H1 (cell line): Measurements from ENCODE around the gene DDX59. TPM values are rescaled to one million over a fixed set of nuclear protein-coding genes. Genes with fewer than 3 reads are reported as not detected.

Experiments used
- CTCF ChIA-PET: fragments of 300-600 bp; sonication (Branson Sonifier 250); formaldehyde crosslinking; loops from one replicate; lab custom pipeline; 2021; ENCODE audit not compliant: partially characterized antibody; lab: Charles Lee
- POLR2A ChIA-PET: fragments of 300-600 bp; sonication (Branson Sonifier 250); formaldehyde crosslinking; loops from one replicate; lab custom pipeline; 2021; ENCODE audit warnings: inconsistent platforms; ENCODE audit not compliant: partially characterized antibody; lab: Charles Lee
- DNase-seq, 2 experiments: peaks; one replicate each; pipeline versions ENCODE4 v3.0.0 to v3.0.0-alpha.2; 2010 to 2022; ENCODE audit warnings: low spot score in 2 of 2, low read depth in 1 of 2, mixed read lengths in 1 of 2
- FAIRE-seq: peaks from 2 replicates; lab custom pipeline; 2011; peaks lifted over from hg19 to GRCh38; lab: Jason Lieb, UNC
- H2AFZ ChIP-seq: 2 replicates; pipeline ENCODE4 v1.8.1; 2012; ENCODE audit warnings: low read length, inconsistent platforms
- H2AK5ac ChIP-seq: 2 replicates; pipeline ENCODE4 v1.6.1; 2013; ENCODE audit warnings: low read depth, low read length
- H2BK120ac ChIP-seq: replicated peaks from 2 replicates; pipeline ENCODE3; 2013; ENCODE audit warnings: low read depth, low read length, inconsistent platforms
- H2BK12ac ChIP-seq: 2 replicates; pipeline ENCODE4 v1.6.1; 2013; ENCODE audit warnings: low read depth, low read length
- H2BK15ac ChIP-seq: 2 replicates; pipeline ENCODE4 v1.6.1; 2013; ENCODE audit warnings: low read length
- H2BK20ac ChIP-seq: 2 replicates; pipeline ENCODE4 v1.6.1; 2013; ENCODE audit warnings: low read length
- H2BK5ac ChIP-seq: 2 replicates; pipeline ENCODE4 v1.6.1; 2013; ENCODE audit warnings: low read depth, low read length
- H3K14ac ChIP-seq: 2 replicates; pipeline ENCODE4 v1.6.1; 2013; ENCODE audit warnings: inconsistent platforms; ENCODE audit not compliant: insufficient read length
- H3K18ac ChIP-seq: 2 replicates; pipeline ENCODE4 v1.6.1; 2013; ENCODE audit warnings: low read length; ENCODE audit errors: extremely low read depth
- H3K23ac ChIP-seq: 2 replicates; pipeline ENCODE4 v1.6.1; 2013; ENCODE audit warnings: inconsistent platforms; ENCODE audit not compliant: insufficient read length
- H3K23me2 ChIP-seq: 2 replicates; pipeline ENCODE4 v1.6.1; 2013; ENCODE audit warnings: low read depth, low read length
- H3K27ac ChIP-seq: 2 replicates; pipeline ENCODE4 v1.6.1; 2011; ENCODE audit warnings: low read depth, low read length, inconsistent platforms
- H3K27me3 ChIP-seq, 4 experiments: replicated peaks in 1 of 4; 1 replicate in 1 of 4; 2 replicates in 3 of 4; pipeline versions ENCODE4 v1.6.1 to v1.8.1; 2011 to 2013; ENCODE audit warnings: low read length in 3 of 4, mild to moderate bottlenecking in 3 of 4, inconsistent platforms in 2 of 4, mixed read lengths in 2 of 4, moderate library complexity in 1 of 4; ENCODE audit not compliant: control insufficient read depth in 3 of 4, insufficient read depth in 3 of 4; ENCODE audit errors: extremely low read depth in 1 of 4
- H3K36me3 ChIP-seq, 4 experiments: 2 replicates each; pipeline versions ENCODE4 v1.6.1 to v1.8.1; 2011 to 2013; ENCODE audit warnings: mild to moderate bottlenecking in 4 of 4, low read length in 3 of 4, moderate library complexity in 2 of 4, control low read depth in 1 of 4, inconsistent platforms in 1 of 4; ENCODE audit not compliant: insufficient read depth in 4 of 4, control insufficient read depth in 2 of 4
- H3K4ac ChIP-seq: replicated peaks from 2 replicates; pipeline ENCODE3; 2013; ENCODE audit warnings: low read length, low read depth, mixed read lengths, inconsistent platforms; ENCODE audit not compliant: insufficient read length
- H3K4me1 ChIP-seq, 4 experiments: replicated peaks in 1 of 4; 1 replicate in 1 of 4; 2 replicates in 3 of 4; pipeline versions ENCODE4 v1.6.1 to v1.8.1; 2011 to 2013; ENCODE audit warnings: low read length in 3 of 4, inconsistent platforms in 2 of 4, mixed read lengths in 1 of 4; ENCODE audit not compliant: insufficient read depth in 4 of 4, control insufficient read depth in 3 of 4
- H3K4me2 ChIP-seq, 2 experiments: 2 replicates each; pipeline versions ENCODE4 v1.6.1 to v1.8.1; 2011 to 2013; ENCODE audit warnings: low read depth in 2 of 2, low read length in 2 of 2, control low read depth in 1 of 2, inconsistent platforms in 1 of 2, mild to moderate bottlenecking in 1 of 2; ENCODE audit not compliant: insufficient read depth in 1 of 2
- H3K4me3 ChIP-seq, 4 experiments: fragments of 200-600, 300-600 bp in 1 of 4; sonication (generic), shearing (Covaris generic), sonication (Bioruptor Twin) in 1 of 4; 2 replicates each; pipeline versions ENCODE4 v1.5.1 to v1.8.1; 2011 to 2016; ENCODE audit warnings: low read length in 4 of 4, low read depth in 3 of 4, control low read depth in 2 of 4, inconsistent platforms in 2 of 4, mild to moderate bottlenecking in 2 of 4, mixed read lengths in 1 of 4, moderate library complexity in 1 of 4; ENCODE audit not compliant: insufficient read depth in 2 of 4; ENCODE audit errors: extremely low read depth in 1 of 4
- H3K56ac ChIP-seq: replicated peaks from 2 replicates; pipeline ENCODE3; 2013; ENCODE audit warnings: low read depth, mild to moderate bottlenecking, mixed read lengths, low read length, inconsistent platforms; ENCODE audit not compliant: insufficient read length
- H3K79me1 ChIP-seq: 2 replicates; pipeline ENCODE4 v1.6.1; 2013; ENCODE audit warnings: low read depth, low read length, control low read depth
- H3K79me2 ChIP-seq, 2 experiments: 2 replicates each; pipeline versions ENCODE4 v1.6.1 to v1.8.1; 2012 to 2013; ENCODE audit warnings: low read length in 2 of 2, mild to moderate bottlenecking in 2 of 2, inconsistent platforms in 1 of 2; ENCODE audit not compliant: insufficient read depth in 2 of 2, control insufficient read depth in 1 of 2
- H3K9ac ChIP-seq, 4 experiments: replicated peaks in 1 of 4; 1 replicate in 1 of 4; 2 replicates in 3 of 4; pipeline versions ENCODE4 v1.6.1 to v1.8.1; 2011 to 2013; ENCODE audit warnings: low read depth in 3 of 4, low read length in 3 of 4, control low read depth in 2 of 4, mild to moderate bottlenecking in 2 of 4, moderate library complexity in 2 of 4, inconsistent platforms in 1 of 4; ENCODE audit errors: extremely low read depth in 1 of 4
- H3K9me3 ChIP-seq, 2 experiments: 2 replicates each; pipeline versions ENCODE4 v1.6.1 to v1.8.1; 2012 to 2013; ENCODE audit warnings: mild to moderate bottlenecking in 2 of 2, moderate library complexity in 2 of 2, control low read depth in 1 of 2, inconsistent platforms in 1 of 2, low read depth in 1 of 2, low read length in 1 of 2, mixed read lengths in 1 of 2; ENCODE audit not compliant: insufficient read depth in 2 of 2
- H4K20me1 ChIP-seq, 2 experiments: replicated peaks in 1 of 2; 2 replicates each; pipeline versions ENCODE3 to v1.8.1; 2011 to 2013; ENCODE audit warnings: inconsistent platforms in 2 of 2, low read length in 2 of 2, mild to moderate bottlenecking in 1 of 2; ENCODE audit not compliant: insufficient read depth in 2 of 2, control insufficient read depth in 1 of 2
- H4K5ac ChIP-seq: 2 replicates; pipeline ENCODE4 v1.6.1; 2013; ENCODE audit warnings: low read length, low read depth, mixed read lengths, inconsistent platforms; ENCODE audit not compliant: insufficient read length
- H4K8ac ChIP-seq: 2 replicates; pipeline ENCODE4 v1.8.0; 2013; ENCODE audit warnings: mild to moderate bottlenecking, moderate library complexity, low read length, inconsistent platforms; ENCODE audit not compliant: insufficient read depth; ENCODE audit errors: extremely low read depth
- H4K91ac ChIP-seq: replicated peaks from 2 replicates; pipeline ENCODE3; 2013; ENCODE audit warnings: low read length, mixed read lengths, inconsistent platforms; ENCODE audit not compliant: insufficient read length
- CBX8 ChIP-seq: fragments of 300-800, 300-1000 bp; sonication (generic); IDR thresholded peaks from 2 replicates; pipeline ENCODE4 v1.7.1; 2016; ENCODE audit warnings: low read depth, low read length, borderline replicate concordance
- EGR1 ChIP-seq: IDR thresholded peaks from 2 replicates; pipeline ENCODE4 v1.6.1; 2011; ENCODE audit warnings: low read depth, low read length, borderline replicate concordance
- HDAC6 ChIP-seq: IDR thresholded peaks from one replicate; pipeline ENCODE4 v1.7.1; 2012; ENCODE audit warnings: low read depth, mild to moderate bottlenecking, inconsistent platforms, low read length, moderate library complexity
- POLR2AphosphoS5 ChIP-seq: IDR thresholded peaks from 2 replicates; pipeline ENCODE4 v1.6.1; 2011; ENCODE audit warnings: low read depth, low read length
- SIN3A ChIP-seq, 2 experiments: IDR thresholded peaks in 1 of 2; conservative IDR thresholded peaks in 1 of 2; 2 replicates each; pipeline ENCODE4 v1.6.1; 2011 to 2012; ENCODE audit warnings: low read length in 2 of 2, improper control_type of control experiment in 1 of 2, low read depth in 1 of 2, mild to moderate bottlenecking in 1 of 2
- SP2 ChIP-seq: IDR thresholded peaks from 2 replicates; pipeline ENCODE4 v1.6.1; 2012; ENCODE audit warnings: mild to moderate bottlenecking, low read length, inconsistent platforms
- SP4 ChIP-seq: IDR thresholded peaks from 2 replicates; pipeline ENCODE4 v1.6.1; 2012; ENCODE audit warnings: low read length, inconsistent platforms
- TAF7 ChIP-seq: optimal IDR thresholded peaks from 2 replicates; pipeline ENCODE3; 2011; ENCODE audit warnings: low read depth, mild to moderate bottlenecking, inconsistent platforms, low read length, moderate library complexity, borderline replicate concordance
- ZNF274 ChIP-seq: IDR thresholded peaks from 2 replicates; pipeline ENCODE4 v1.7.0; 2012; ENCODE audit warnings: low read length, borderline replicate concordance; ENCODE audit errors: extremely low read depth
- WGBS, 2 experiments: shearing (Covaris generic) in 1 of 2; methylation state at CpG; one replicate each; pipeline versions ENCODE4 v1.1.6 to v1.1.7; 2013 to 2015; ENCODE audit warnings: low lambda C conversion rate in 2 of 2, mixed read lengths in 2 of 2, inconsistent platforms in 1 of 2, low coverage in 1 of 2, missing lambda C conversion rate in 1 of 2; ENCODE audit not compliant: insufficient replicate concordance in 2 of 2, insufficient coverage in 1 of 2, insufficient read length in 1 of 2; ENCODE audit errors: extremely low coverage in 1 of 2, missing lambda C conversion rate in 1 of 2; 5-methylcytosine and 5-hydroxymethylcytosine counted together
- polyA plus RNA-seq, 7 experiments: library from polyadenylated mRNA; depleted of rRNA in 3 of 7; stranded (reverse) in 5 of 7; unstranded in 2 of 7; fragments of >200 nt in 5 of 7; fragments of 200-250 nt in 2 of 7; gene quantifications; 1 replicate in 5 of 7; 2 replicates in 1 of 7; 4 replicates in 1 of 7; pipeline versions ENCODE4 v1.2.1 to v1.2.3, GENCODE V29; 2011 to 2013; ENCODE audit warnings: missing spikeins in 2 of 7, mixed read lengths in 2 of 7
- total RNA-seq: library from RNA; stranded (reverse); fragmentation: NEBNext Ultra II Directional; extraction: Animal tissue kit (Norgen Biotek cat#: 25700); gene quantifications from 2 replicates; pipeline ENCODE4 v1.2.1, GENCODE V29; 2021

DDX59 gene
- total and polyA plus RNA-seq, 2 of the 8 experiments (the other 6 are each of a cell fraction or from before 2014, with no cell fraction given) = 8.3 to 19.4 TPM

DNA sequence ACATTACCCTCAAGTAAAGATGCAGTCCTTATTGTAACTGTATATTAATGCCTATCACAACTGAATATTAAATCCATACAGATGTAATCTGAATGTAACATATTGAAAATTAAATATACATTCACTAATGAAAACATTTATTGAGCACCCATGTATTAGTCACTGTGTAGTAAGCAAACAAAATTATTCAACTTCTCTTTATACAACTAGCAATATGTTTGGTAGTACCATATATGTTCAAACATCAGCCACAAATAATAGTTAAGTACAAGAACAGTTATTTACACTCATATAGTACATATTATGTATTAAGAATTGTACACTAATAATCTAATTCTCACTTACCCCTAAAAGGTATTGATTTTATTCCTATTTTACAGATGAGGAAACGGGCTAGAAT, 67.1 kb downstream of the DDX59 start:
- H4K8ac ChIP-seq = no peak overlapping the region
- H3K9me3 ChIP-seq = no peaks in the 10 kb centered on the region
- no peak overlapping the region for H3K4me2 ChIP-seq
- H2BK20ac ChIP-seq = no peak overlapping the region
- no peak overlapping the region for H2BK12ac ChIP-seq
- no peak overlapping the region for H3K56ac ChIP-seq
- no peak overlapping the region for H2BK120ac ChIP-seq
- no peak overlapping the region for H2BK5ac ChIP-seq
- no peaks in the 10 kb centered on the region for H3K79me1 ChIP-seq
- no peak for DNase-seq
- H2BK15ac ChIP-seq = no peak overlapping the region
- WGBS, 2 experiments = 85% methylated on average over 1 of the region's 1 CpG; no CpG with 5 or more reads in 1 of the 2 experiments
- H3K23me2 ChIP-seq = no peaks in the 10 kb centered on the region
- no peaks in the 10 kb centered on the region for H3K79me2 ChIP-seq
- H2AFZ ChIP-seq = no peak overlapping the region
- ChIA-PET CTCF (interaction anchor here (1.7 kb wide), 1 partner anchor 10 kb away, joined by 4 read pairs; no protein-coding TSS in a partner anchor), POLR2A (no interaction called here)
- TF ChIP-seq ZNF274 (no peak), TAF7 (no peak), HDAC6 (no peak), SP2 (no peak), POLR2AphosphoS5 (no peak), SP4 (no peak), EGR1 (no peak), SIN3A (conservative IDR thresholded peaks at IDR 0.05 in 1 of 2, IDR thresholded peaks at IDR 0.05 in 1 of 2; ENCODE audit: low read depth in 1 of 2, low read length in 2 of 2) (no peak), CBX8 (no peak)
- no peak overlapping the region for H2AK5ac ChIP-seq
- no peak overlapping the region for H3K9ac ChIP-seq
- H3K18ac ChIP-seq = no peak overlapping the region
- no peak overlapping the region for H4K91ac ChIP-seq
- no peaks in the 10 kb centered on the region for H3K27me3 ChIP-seq
- no peaks in the 10 kb centered on the region for H4K20me1 ChIP-seq
- no peak overlapping the region for H3K23ac ChIP-seq
- peaks cover 3 to 81% (median 32%) of the 10 kb centered on the region in 4 experiments; a peak in 6 of 8 replicates for H3K36me3 ChIP-seq
- FAIRE-seq = no peak
- no peak overlapping the region for H3K14ac ChIP-seq
- no peak overlapping the region for H3K4me3 ChIP-seq
- H3K4ac ChIP-seq = no peak overlapping the region
- no peak overlapping the region for H4K5ac ChIP-seq
- no peaks in the 10 kb centered on the region for H3K4me1 ChIP-seq
- H3K27ac ChIP-seq = no peak overlapping the region
